HG03378 (cell line): ENCODE measurements around the gene DPP6.

ENCODE experiments used
- ATAC-seq: cut with Tn5 transposase; IDR thresholded peaks from one replicate; pipeline ENCODE4 v1.9.1; 2021; ENCODE audit warnings: mild to moderate bottlenecking, moderate library complexity; ENCODE audit not compliant: unreplicated experiment

The DPP6 gene

DNA sequence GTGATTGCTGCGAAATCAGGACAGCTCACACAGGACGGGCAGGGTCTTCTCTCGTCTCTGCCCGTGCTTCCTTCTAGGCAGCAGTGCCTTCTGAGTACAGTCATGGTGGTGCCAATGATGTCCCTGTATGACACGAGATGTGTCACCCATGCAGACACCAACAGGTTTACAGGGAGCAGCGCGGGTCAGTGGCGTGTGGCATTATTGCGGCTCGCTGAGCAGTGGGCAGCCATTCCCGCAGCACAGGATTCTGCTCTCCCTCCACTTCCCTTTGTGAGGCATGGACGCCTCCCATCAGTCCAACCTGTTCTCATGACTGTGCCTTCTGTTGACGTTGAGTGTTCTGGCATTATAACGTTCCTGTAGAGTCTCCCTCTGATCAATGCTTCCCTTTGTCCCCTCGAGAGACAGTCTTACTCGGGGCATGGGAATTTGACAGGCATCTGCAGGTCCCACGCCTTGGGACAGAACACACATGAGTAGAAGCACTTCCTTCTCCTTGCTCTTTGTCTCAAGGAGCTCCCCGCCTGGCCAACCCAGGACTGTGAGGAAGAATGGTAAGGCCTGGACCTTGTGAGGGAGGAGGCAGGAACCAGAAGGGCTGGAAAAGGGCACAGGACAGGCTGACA lies 731.2 kb downstream of the DPP6 start:
- no peak for ATAC-seq

DNA sequence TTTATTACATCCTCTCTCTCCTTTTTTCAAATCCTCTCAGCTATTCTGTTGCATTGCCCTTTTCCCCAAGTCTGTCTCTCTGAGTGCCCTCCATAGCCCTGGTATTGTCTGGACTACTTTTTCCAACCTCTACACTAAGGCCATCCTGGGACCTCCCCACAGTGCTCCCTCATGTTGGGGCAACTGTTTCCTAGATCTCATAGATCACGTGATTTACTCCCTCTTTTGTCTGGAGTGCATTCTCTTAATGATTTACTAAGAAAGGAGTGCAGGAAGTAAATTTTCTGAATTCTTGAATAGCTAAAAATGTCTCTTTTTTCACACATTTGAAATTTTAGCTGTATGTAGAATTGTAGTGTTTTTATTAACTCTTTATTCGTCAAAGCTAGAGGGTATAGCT lies 733.7 kb downstream of the DPP6 start:
- no peak for ATAC-seq

- no peak for ATAC-seq
Measured at GRCh38 chr7:154789404-154789803, 737.2 kb downstream of the DPP6 start.

GRCh38 chr7:154791611-154792010 lies 739.4 kb downstream of the DPP6 start:
- no peak for ATAC-seq

DNA sequence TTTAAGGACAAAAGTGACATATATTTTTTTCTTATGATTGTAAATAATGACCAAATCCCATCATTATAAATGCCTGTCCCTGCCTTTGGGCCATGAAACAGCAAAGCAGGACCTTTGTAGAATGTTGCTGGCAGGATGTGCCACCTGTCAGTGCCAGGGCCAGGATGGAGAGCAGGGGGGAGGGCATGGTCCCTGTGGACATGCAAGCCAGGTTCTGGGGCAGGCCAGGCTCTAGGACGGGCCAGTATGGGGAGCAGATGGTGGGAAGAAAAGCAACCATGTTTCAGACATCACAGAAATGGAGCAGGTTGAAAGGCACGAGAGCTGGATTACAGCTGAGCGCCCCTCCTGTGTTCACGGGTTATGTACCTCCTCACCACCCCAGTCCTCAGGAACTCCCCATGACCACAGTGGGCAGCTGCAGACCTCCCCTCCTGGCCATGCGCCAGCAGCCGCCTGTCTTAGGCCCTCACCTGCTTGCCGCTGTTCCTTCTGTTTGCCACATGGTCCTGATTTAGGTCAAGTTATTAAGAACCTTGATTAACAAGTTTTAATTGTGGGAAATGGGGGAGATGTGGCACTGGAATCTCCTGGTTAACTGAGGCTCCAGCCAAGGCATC lies 740.3 kb downstream of the DPP6 start:
- ATAC-seq, result no peak

DNA sequence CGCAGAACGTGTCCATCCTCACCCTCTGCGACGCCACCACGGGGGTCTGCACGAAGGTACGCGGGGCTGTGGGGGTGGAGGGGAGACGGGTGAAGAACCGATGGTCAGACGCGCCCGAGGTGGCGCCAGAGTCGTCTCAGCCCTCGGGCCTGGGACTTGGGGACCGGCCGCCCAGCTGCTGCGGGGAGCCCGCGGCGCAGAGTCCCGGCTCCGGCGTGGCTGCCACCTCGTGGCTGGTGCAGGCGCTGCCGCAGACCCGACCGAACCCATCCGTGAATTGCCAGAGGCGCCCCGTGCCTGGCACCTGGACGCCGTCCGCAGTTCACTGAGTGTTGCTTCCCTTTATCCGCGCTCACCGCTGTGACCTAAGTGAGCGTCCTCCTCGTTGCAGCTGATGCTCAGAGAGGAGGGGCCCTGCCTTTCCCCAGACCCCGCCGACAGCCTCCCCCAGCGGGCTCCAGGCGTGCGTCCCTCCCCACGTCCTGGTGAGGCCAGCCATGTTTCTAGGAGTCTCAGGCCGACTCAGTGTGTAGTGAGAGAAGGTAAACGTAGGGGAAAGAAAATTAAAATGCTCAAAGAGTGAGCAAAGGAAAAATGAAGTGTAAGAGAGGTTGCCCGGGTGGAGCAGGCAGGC lies 742.1 kb downstream of the DPP6 start:
- ATAC-seq, result no peak

GRCh38 chr7:154795014-154795413 lies 742.8 kb downstream of the DPP6 start:
- no peak for ATAC-seq

DNA sequence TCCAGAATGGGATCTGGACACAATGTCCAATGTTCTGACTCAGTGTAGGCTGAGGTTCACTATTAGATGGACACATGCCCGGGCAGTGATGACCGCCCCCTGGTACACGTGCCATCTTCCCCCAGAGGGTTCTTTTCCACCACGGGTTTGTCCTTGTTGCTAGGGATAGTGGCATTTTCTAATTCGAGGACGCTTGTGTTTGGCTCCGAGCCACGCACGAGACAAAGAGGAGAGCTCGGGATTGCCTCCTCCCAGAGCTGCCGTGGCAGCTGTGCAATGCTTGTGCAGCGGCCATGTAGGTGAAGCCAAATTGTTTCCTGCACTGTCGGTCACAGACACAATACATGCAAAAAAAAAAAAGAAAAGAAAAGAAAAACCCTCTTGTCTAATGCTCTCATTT lies 743.2 kb downstream of the DPP6 start:
- ATAC-seq, result no peak

GRCh38 chr7:154804449-154804848 lies 752.3 kb downstream of the DPP6 start:
- ATAC-seq, result no peak

DNA sequence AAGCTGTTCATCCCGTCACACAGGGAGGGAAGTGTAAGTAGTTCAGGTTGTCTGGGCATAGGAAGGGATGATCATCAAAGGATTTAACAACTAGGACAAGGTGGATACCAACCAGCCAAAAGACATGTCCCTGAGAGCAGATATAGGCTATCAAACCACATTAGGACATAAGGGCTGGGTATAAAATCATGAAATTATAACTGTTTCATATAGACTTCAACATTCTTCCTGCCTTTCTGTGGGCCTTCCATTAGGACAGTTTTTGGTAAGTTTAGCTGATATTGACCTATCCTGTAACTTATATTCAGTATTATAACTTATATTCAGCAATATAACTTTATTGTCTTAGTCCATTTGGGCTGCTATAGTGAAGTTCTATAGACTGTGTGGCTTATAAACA lies 759.8 kb downstream of the DPP6 start:
- no peak for ATAC-seq

DNA sequence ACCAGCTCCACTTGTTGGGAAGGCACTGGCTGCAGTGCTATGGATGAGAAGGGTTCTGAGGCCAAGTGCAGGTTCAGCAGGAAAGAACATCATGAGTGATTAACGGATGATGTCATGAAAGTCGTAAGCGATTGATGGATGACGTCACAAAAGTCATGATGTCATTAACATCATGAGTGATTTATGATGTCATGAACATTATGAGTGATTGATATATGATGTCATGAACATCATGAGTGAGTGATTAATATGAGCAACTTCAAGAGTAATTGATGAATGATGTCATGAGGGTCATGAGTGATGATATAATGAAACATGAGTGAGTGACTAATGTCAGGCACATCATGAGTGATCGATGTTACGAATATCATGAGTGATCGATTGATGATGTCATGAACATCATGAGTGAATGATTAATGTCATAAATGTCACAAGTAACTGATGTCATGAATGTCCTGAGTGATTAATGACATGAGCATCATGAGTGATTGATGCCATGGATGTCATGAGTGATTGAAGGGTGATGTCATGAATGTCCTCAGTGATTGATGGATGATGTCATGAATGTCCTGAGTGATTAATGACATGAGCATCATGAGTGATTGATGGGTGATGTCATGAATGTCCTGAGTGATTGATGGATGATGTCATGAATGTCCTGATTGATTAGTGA lies 765.2 kb downstream of the DPP6 start:
- no peak for ATAC-seq

GRCh38 chr7:154827007-154827406 lies 774.8 kb downstream of the DPP6 start:
- ATAC-seq, result no peak

- no peak for ATAC-seq
Measured at GRCh38 chr7:154832557-154833138, 780.5 kb downstream of the DPP6 start.

DNA sequence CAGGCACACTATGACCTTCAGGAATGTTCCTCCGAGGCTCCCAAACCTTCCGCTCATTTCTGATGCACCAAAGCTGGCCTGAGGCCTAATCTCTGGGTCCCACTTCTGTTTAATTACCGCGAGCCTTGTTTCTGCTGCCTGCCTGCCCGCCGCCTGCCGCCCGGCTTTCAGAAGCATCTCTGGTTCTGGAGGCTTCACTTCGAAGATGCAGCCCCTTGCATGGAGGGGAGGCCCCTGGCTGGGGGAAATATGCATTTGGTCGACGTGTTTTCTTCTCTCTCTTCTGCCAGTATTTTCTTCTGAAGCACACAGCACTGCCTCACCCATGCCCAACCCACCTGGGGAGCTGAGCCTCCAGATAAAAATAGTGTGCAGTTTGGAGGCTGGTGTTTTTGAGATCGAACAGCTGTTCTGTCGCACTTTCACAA lies 783.8 kb downstream of the DPP6 start:
- ATAC-seq, result no peak

GRCh38 chr7:154837087-154837486 lies 784.9 kb downstream of the DPP6 start:
- no peak for ATAC-seq

GRCh38 chr7:154837622-154838021 lies 785.4 kb downstream of the DPP6 start:
- peak; percentile 99 for ATAC-seq

GRCh38 chr7:154840086-154840485 lies 787.9 kb downstream of the DPP6 start:
- no peak for ATAC-seq

- ATAC-seq, result no peak
Measured at GRCh38 chr7:154841731-154842331, 789.6 kb downstream of the DPP6 start.

- ATAC-seq, result no peak
Measured at GRCh38 chr7:154842591-154842990, 790.4 kb downstream of the DPP6 start.

DNA sequence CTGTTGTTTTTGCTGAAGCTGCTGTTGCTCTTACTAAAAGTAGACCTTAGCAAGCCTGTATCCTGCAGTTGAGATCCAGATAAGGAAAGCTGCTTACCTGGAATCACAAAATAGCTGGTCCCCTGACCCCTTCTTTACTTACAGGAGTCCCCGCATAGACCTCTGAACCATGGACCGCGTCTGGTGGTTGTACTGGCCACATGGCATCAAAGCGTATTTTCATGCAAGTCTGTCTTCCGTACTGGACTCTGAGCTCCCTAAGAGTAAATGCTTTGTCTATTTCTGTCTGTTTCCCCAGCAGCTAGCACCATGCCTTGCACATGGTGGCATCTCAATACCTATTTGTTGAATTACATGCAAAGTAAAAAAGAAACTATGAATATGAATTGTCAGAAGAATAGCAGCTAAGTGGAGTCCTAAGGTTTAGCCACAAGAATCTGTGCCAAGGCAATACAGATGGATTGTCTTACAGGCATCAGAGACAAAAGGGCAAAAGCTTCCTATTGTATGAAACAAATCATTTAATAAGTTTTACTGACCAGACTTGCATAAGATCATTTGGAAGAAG lies 791.6 kb downstream of the DPP6 start:
- ATAC-seq, result no peak

GRCh38 chr7:154844499-154844898 lies 792.3 kb downstream of the DPP6 start:
- ATAC-seq, result no peak
